CD14-positive monocyte (primary cell): ENCODE measurements around the gene FBN2. TPM values are rescaled to one million over a fixed set of nuclear protein-coding genes. Genes with fewer than 3 reads are reported as not detected.

Experiments used
- DNase-seq, 3 donors: peaks; one replicate each; pipeline ENCODE4 v3.0.0-alpha.2; 2011 to 2022
- H2AFZ ChIP-seq: 2 replicates; pipeline ENCODE4 v1.6.0; 2012; ENCODE audit warnings: mild to moderate bottlenecking, low read depth, low read length, inconsistent platforms; ENCODE audit not compliant: insufficient read depth, poor library complexity, severe bottlenecking
- H3K27ac ChIP-seq, 2 donors: 1 replicate in 1 of 2; 2 replicates in 1 of 2; pipeline ENCODE4 v1.5.1; 2012 to 2013; ENCODE audit warnings: low read length in 2 of 2, control low read depth in 1 of 2, inconsistent platforms in 1 of 2, low read depth in 1 of 2, mild to moderate bottlenecking in 1 of 2
- H3K27me3 ChIP-seq, 2 donors: one replicate each; pipeline versions ENCODE4 v1.6.0 to v1.6.1; 2011 to 2013; ENCODE audit warnings: low read length in 2 of 2; ENCODE audit not compliant: control insufficient read depth in 2 of 2, insufficient read depth in 2 of 2
- H3K36me3 ChIP-seq, 2 donors: replicated peaks in 1 of 2; 1 replicate in 1 of 2; 2 replicates in 1 of 2; pipeline versions ENCODE4 v1.5.1 to v1.6.1; 2012 to 2013; ENCODE audit warnings: low read length in 2 of 2, control low read depth in 1 of 2, inconsistent platforms in 1 of 2, mild to moderate bottlenecking in 1 of 2; ENCODE audit not compliant: insufficient read depth in 2 of 2, control insufficient read depth in 1 of 2
- H3K4me1 ChIP-seq, 2 donors: 1 replicate in 1 of 2; 2 replicates in 1 of 2; pipeline versions ENCODE4 v1.5.1 to v1.6.1; 2012 to 2013; ENCODE audit warnings: low read length in 2 of 2, control low read depth in 1 of 2, inconsistent platforms in 1 of 2, mild to moderate bottlenecking in 1 of 2, moderate library complexity in 1 of 2; ENCODE audit not compliant: insufficient read depth in 2 of 2, control insufficient read depth in 1 of 2
- H3K4me2 ChIP-seq: replicated peaks from 2 replicates; pipeline ENCODE3; 2012; ENCODE audit warnings: low read length, moderate library complexity, mild to moderate bottlenecking; ENCODE audit not compliant: poor library complexity, severe bottlenecking; ENCODE audit errors: extremely low read depth
- H3K4me3 ChIP-seq, 3 experiments: fragments of 200-600 bp in 1 of 3; sonication (generic) in 1 of 3; replicated peaks in 1 of 3; 1 replicate in 2 of 3; 2 replicates in 1 of 3; pipeline ENCODE4 v1.5.1; 2011 to 2013; ENCODE audit warnings: low read length in 3 of 3, mild to moderate bottlenecking in 3 of 3, control low read depth in 2 of 3, low read depth in 2 of 3, inconsistent platforms in 1 of 3, moderate library complexity in 1 of 3
- H3K79me2 ChIP-seq: 2 replicates; pipeline ENCODE4 v1.6.0; 2012; ENCODE audit warnings: mild to moderate bottlenecking, control low read depth, inconsistent platforms, low read length, moderate library complexity; ENCODE audit not compliant: insufficient read depth
- H3K9ac ChIP-seq: 2 replicates; pipeline ENCODE4 v1.6.0; 2017; ENCODE audit warnings: low read length, mild to moderate bottlenecking; ENCODE audit not compliant: insufficient read depth, poor library complexity, severe bottlenecking
- H3K9me3 ChIP-seq, 2 donors: replicated peaks in 1 of 2; 1 replicate in 1 of 2; 2 replicates in 1 of 2; pipeline versions ENCODE4 v1.5.1 to v1.6.1; 2012 to 2013; ENCODE audit warnings: low read length in 2 of 2, control low read depth in 1 of 2; ENCODE audit not compliant: control insufficient read depth in 1 of 2, insufficient read depth in 1 of 2
- H4K20me1 ChIP-seq: 2 replicates; pipeline ENCODE4 v1.6.0; 2012; ENCODE audit warnings: mild to moderate bottlenecking, low read length, control low read depth, moderate library complexity; ENCODE audit not compliant: insufficient read depth
- H3K27ac Mint-ChIP-seq, 7 donors: one replicate each; pipeline ENCODE4 v1.8.0; 2020; ENCODE audit warnings: mild to moderate bottlenecking in 7 of 7, mixed read lengths in 7 of 7, moderate library complexity in 6 of 7, inconsistent platforms in 2 of 7
- H3K27me3 Mint-ChIP-seq, 3 donors: one replicate each; pipeline ENCODE4 v1.8.0; 2021 to 2022; ENCODE audit warnings: low read depth in 3 of 3, mild to moderate bottlenecking in 3 of 3, mixed read lengths in 3 of 3, moderate library complexity in 3 of 3, inconsistent platforms in 1 of 3
- H3K36me3 Mint-ChIP-seq, 2 donors: one replicate each; pipeline ENCODE4 v1.8.0; 2020; ENCODE audit warnings: mixed read lengths in 2 of 2, inconsistent platforms in 1 of 2, mild to moderate bottlenecking in 1 of 2
- H3K4me1 Mint-ChIP-seq: one replicate; pipeline ENCODE4 v1.8.0; 2020; ENCODE audit warnings: mild to moderate bottlenecking, mixed read lengths
- H3K4me3 Mint-ChIP-seq, 2 donors: one replicate each; pipeline ENCODE4 v1.8.0; 2020; ENCODE audit warnings: mild to moderate bottlenecking in 2 of 2, mixed read lengths in 2 of 2, moderate library complexity in 1 of 2
- H3K9me3 Mint-ChIP-seq, 7 donors: one replicate each; pipeline ENCODE4 v1.8.0; 2020 to 2022; ENCODE audit warnings: mixed read lengths in 7 of 7, mild to moderate bottlenecking in 6 of 7, moderate library complexity in 6 of 7, inconsistent platforms in 2 of 7
- CTCF ChIP-seq: fragments of 200-600 bp; IDR thresholded peaks from one replicate; pipeline ENCODE4 v1.8.0; 2022; ENCODE audit warnings: antibody characterized with exemption, mild to moderate bottlenecking
- WGBS: methylation state at CpG from one replicate; pipeline ENCODE4 v1.1.5; 2013; ENCODE audit warnings: missing lambda C conversion rate; ENCODE audit not compliant: insufficient coverage; 5-methylcytosine and 5-hydroxymethylcytosine counted together
- intact Hi-C, 2 donors: fragments of 100-400 bp; cut with micrococcal nuclease; formaldehyde crosslinking; loops; one replicate each; pipeline versions ENCODE4 v1.15.0 to v1.15.1; 2023
- polyA plus RNA-seq, 3 donors: library from polyadenylated mRNA; depleted of rRNA in 1 of 3; unstranded in 2 of 3; stranded (reverse) in 1 of 3; fragments of 300-500 nt in 2 of 3; fragments of >200 nt in 1 of 3; fragmentation: Illumina TruSeq in 2 of 3; gene quantifications; 1 replicate in 2 of 3; 2 replicates in 1 of 3; pipeline ENCODE4 v1.2.3, GENCODE V29; 2012 to 2021

The FBN2 gene
- polyA plus RNA-seq, 3 donors = 0.85 to 19.3 (median 4.2) TPM

GRCh38 chr5:128553747-128554146 is 15.7 kb upstream of the FBN2 start:
- no peaks in the 10 kb centered on the region for H3K79me2 ChIP-seq
- H3K27me3 ChIP-seq = no peaks in the 10 kb centered on the region
- intact Hi-C loops = no loop called here
- no peak overlapping the region for H3K27ac Mint-ChIP-seq
- H3K4me1 ChIP-seq = no peaks in the 10 kb centered on the region
- H3K4me3 ChIP-seq = no peak overlapping the region
- H3K4me3 Mint-ChIP-seq = no peak overlapping the region
- peaks cover 23 to 54% (median 50%) of the 10 kb centered on the region in 7 donors for H3K9me3 Mint-ChIP-seq
- no peaks in the 10 kb centered on the region for H3K4me1 Mint-ChIP-seq
- no peak overlapping the region for H3K4me2 ChIP-seq
- TF ChIP-seq CTCF = no peak
- H4K20me1 ChIP-seq = no peaks in the 10 kb centered on the region
- no peaks in the 10 kb centered on the region for H3K36me3 Mint-ChIP-seq
- H3K27me3 Mint-ChIP-seq = no peaks in the 10 kb centered on the region
- H3K27ac ChIP-seq = no peak overlapping the region
- no peak for DNase-seq
- no peak overlapping the region for H2AFZ ChIP-seq
- H3K9ac ChIP-seq = no peak overlapping the region
- peaks cover 23 to 34% of the 10 kb centered on the region in 2 donors for H3K9me3 ChIP-seq
- no peaks in the 10 kb centered on the region for H3K36me3 ChIP-seq

- peaks cover 27 to 32% of the 10 kb centered on the region in 2 donors for H3K9me3 ChIP-seq
- no peaks in the 10 kb centered on the region for H3K36me3 ChIP-seq
- Mint-ChIP-seq H3K9me3 (peaks cover 23 to 55% (median 38%) of the 10 kb centered on the region in 7 donors), H3K4me3 (no peak overlapping the region), H3K4me1 (no peaks in the 10 kb centered on the region), H3K27ac (no peak overlapping the region), H3K27me3 (peaks cover 0 to 2% (median 0%) of the 10 kb centered on the region in 3 donors), H3K36me3 (no peaks in the 10 kb centered on the region)
- H3K27me3 ChIP-seq = no peaks in the 10 kb centered on the region
- no peaks in the 10 kb centered on the region for H3K4me1 ChIP-seq
- H3K27ac ChIP-seq = no peak overlapping the region
- no peak overlapping the region for H2AFZ ChIP-seq
- intact Hi-C loops = no loop called here
- H4K20me1 ChIP-seq = no peaks in the 10 kb centered on the region
- no peak overlapping the region for H3K4me3 ChIP-seq
- WGBS = 100% methylated on average over 1 of the region's 1 CpG
- TF ChIP-seq CTCF = no peak
- no peak overlapping the region for H3K9ac ChIP-seq
- H3K79me2 ChIP-seq = no peaks in the 10 kb centered on the region
- DNase-seq = no peak
- no peak overlapping the region for H3K4me2 ChIP-seq
Measured at GRCh38 chr5:128551476-128551875, 13.4 kb upstream of the FBN2 start.
